ENCODE results near the gene HAND2. TPM values are rescaled to one million over a fixed set of nuclear protein-coding genes. Genes with fewer than 3 reads are reported as not detected.

Gene HAND2
- 0.14 to 0.66 TPM (median 0.36 TPM) in 5 replicates for total RNA-seq (2022; extraction: Qiagen RNA extraction; ENCODE audit: low read depth)

GRCh38 chr4:173529477-173530325 is at the start of gene HAND2:
Gene HAND2, minus strand, starts transcription at chr4:173530229. Its CDS starts 940 bp downstream, at chr4:173529289.

Other genes with a start within 250 kb of the HAND2 start
- gene HMGB2, start 195.9 kb downstream of the HAND2 start, total RNA-seq (2022; extraction: Qiagen RNA extraction; ENCODE audit: low read depth) = 107 to 157 TPM (median 131 TPM) in 5 replicates
- 18.5 to 22.8 TPM (median 20.8 TPM) in 5 replicates for gene SAP30, start 159.3 kb downstream of the HAND2 start, total RNA-seq (2022; extraction: Qiagen RNA extraction; ENCODE audit: low read depth)
- not detected in 5 replicates for gene SCRG1, start 131.1 kb downstream of the HAND2 start, total RNA-seq (2022; extraction: Qiagen RNA extraction; ENCODE audit: low read depth)